ENCODE results near the gene TYW1B. TPM values are rescaled to one million over a fixed set of nuclear protein-coding genes. Genes with fewer than 3 reads are reported as not detected.

Gene TYW1B, protein sequence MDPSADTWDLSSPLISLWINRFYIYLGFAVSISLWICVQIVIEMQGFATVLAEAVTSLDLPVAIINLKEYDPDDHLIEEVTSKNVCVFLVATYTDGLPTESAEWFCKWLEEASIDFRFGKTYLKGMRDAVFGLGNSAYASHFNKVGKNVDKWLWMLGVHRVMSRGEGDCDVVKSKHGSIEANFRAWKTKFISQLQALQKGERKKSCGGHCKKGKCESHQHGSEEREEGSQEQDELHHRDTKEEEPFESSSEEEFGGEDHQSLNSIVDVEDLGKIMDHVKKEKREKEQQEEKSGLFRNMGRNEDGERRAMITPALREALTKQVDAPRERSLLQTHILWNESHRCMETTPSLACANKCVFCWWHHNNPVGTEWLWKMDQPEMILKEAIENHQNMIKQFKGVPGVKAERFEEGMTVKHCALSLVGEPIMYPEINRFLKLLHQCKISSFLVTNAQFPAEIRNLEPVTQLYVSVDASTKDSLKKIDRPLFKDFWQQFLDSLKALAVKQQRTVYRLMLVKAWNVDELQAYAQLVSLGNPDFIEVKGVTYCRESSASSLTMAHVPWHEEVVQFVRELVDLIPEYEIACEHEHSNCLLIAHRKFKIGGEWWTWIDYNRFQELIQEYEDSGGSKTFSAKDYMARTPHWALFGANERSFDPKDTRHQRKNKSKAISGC
- 10.0 TPM for total RNA-seq

DNA sequence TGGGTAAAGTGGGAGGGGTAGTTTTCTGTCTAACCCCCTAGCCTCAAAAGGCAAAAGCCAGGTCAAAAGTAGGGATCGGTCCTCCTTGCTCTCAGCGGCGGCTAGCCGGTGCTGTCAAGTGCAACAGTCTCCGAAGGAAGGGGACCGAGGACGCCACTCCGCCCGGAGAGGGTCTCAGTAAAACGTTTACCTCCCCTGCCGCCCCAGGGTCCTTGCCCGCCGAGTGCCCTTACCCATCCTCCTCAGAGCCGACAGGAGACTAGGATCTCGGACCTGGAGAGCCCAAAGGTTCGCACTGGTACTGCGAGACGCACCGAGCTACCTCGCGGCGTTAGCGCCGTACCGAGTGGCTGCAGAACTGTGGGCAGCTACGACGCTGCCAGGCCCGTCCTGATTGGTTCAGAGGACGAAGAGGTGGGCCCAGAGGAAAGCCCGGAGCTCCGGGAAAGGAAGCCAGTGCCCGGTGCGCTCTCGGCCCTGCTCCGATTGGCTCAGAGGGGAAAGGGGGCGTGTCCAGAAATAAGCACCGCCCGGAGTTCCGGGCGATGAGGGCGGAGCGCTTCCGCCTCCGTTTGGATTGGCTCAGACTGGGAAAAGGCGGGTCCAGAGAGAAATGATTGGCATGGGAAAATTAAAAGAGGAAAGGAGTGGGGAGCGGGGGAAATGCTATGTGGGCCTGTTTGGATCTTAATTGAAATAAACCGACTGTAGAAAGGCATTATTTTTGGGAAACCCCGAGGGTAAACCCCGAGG, at the start of gene TYW1B:
Gene TYW1B, minus strand, starts transcription at position 362 of the 753 bp plus-strand sequence. Its CDS starts 125 bp downstream, at position 237.

Other genes with a start within 250 kb of the TYW1B start
- 17.7 TPM for gene POM121, start 96.9 kb upstream of the TYW1B start, total RNA-seq
- gene TRIM74, start 141.3 kb upstream of the TYW1B start, total RNA-seq: not detected
- gene SPDYE8, start 201.6 kb upstream of the TYW1B start, total RNA-seq: not detected
- not detected for gene SPDYE11, start 229.7 kb upstream of the TYW1B start, total RNA-seq